A673 (cell line): ENCODE measurements around the gene KIN. TPM values are rescaled to one million over a fixed set of nuclear protein-coding genes. Genes with fewer than 3 reads are reported as not detected.

ENCODE experiments used
- BruUV-seq: library from RNA; stranded (reverse); fragments of 400-500 nt; replicated peaks from 2 replicates; lab custom pipeline; 2021; lab: Mats Ljungman, UMichigan
- CTCF ChIA-PET: fragments of 300-600 bp; sonication (Branson Sonifier 250); formaldehyde crosslinking; loops from one replicate; lab custom pipeline; 2022; ENCODE audit warnings: antibody characterized with exemption; lab: Charles Lee
- POLR2A ChIA-PET: fragments of 300-600 bp; sonication (Branson Sonifier 250); formaldehyde crosslinking; loops from one replicate; lab custom pipeline; 2022; ENCODE audit warnings: antibody characterized with exemption; ENCODE audit not compliant: low non-redundant PET; lab: Charles Lee
- DNase-seq: peaks from one replicate; pipeline ENCODE4 v3.0.0-alpha.2; 2015; ENCODE audit warnings: low spot score
- H3K27ac ChIP-seq: fragments of 200-600 bp; sonication (generic); 2 replicates; pipeline ENCODE4 v1.5.1; 2016; ENCODE audit warnings: mixed run types, low read depth, mild to moderate bottlenecking, mixed read lengths, antibody characterized with exemption, low read length; ENCODE audit not compliant: poor library complexity, severe bottlenecking
- H3K27me3 ChIP-seq: fragments of 200-600 bp; sonication (generic); replicated peaks from 2 replicates; pipeline ENCODE4 v1.6.1; 2017; ENCODE audit warnings: mixed run types, low read depth, mild to moderate bottlenecking, mixed read lengths, antibody characterized with exemption, low read length; ENCODE audit not compliant: insufficient read depth, poor library complexity
- H3K36me3 ChIP-seq: fragments of 200-600 bp; sonication (generic); 2 replicates; pipeline ENCODE4 v1.6.1; 2016; ENCODE audit warnings: mixed run types, mild to moderate bottlenecking, mixed read lengths, antibody characterized with exemption, low read length; ENCODE audit not compliant: insufficient read depth, poor library complexity, severe bottlenecking
- H3K4me1 ChIP-seq: fragments of 200-600 bp; sonication (generic); 2 replicates; pipeline ENCODE4 v1.6.1; 2017; ENCODE audit warnings: mixed run types, mild to moderate bottlenecking, mixed read lengths, antibody characterized with exemption, low read length; ENCODE audit not compliant: insufficient read depth, poor library complexity, severe bottlenecking
- H3K4me3 ChIP-seq: fragments of 200-600 bp; sonication (generic); 2 replicates; pipeline ENCODE4 v1.5.1; 2016; ENCODE audit warnings: low read depth, mixed run types, mild to moderate bottlenecking, mixed read lengths, low read length; ENCODE audit not compliant: poor library complexity, severe bottlenecking
- H3K9me3 ChIP-seq: fragments of 200-600 bp; sonication (generic); 2 replicates; pipeline ENCODE4 v1.6.1; 2016; ENCODE audit warnings: mixed run types, low read depth, mild to moderate bottlenecking, mixed read lengths, antibody characterized with exemption, low read length; ENCODE audit not compliant: poor library complexity, severe bottlenecking
- EZH2 ChIP-seq: fragments of 200-600 bp; sonication (generic); IDR thresholded peaks from 2 replicates; pipeline ENCODE4 v1.6.1; 2017; ENCODE audit warnings: borderline replicate concordance, low read depth, mild to moderate bottlenecking, mixed read lengths, antibody characterized with exemption, low read length; ENCODE audit not compliant: poor library complexity, severe bottlenecking
- intact Hi-C: fragments of 100-400 bp; cut with micrococcal nuclease; formaldehyde crosslinking; loops from one replicate; pipeline ENCODE4 v1.10.0; 2022; ENCODE audit not compliant: unreplicated experiment
- total RNA-seq: library from RNA; stranded (reverse); gene quantifications from 2 replicates; pipeline ENCODE4 v1.2.3, GENCODE V29; 2021
- TF ChIP-seq, protein P1 (sequence below): fragments of 300-800, 200-600 bp; sonication (generic); conservative IDR thresholded peaks from 2 replicates; pipeline ENCODE4 v1.5.1; 2017; ENCODE audit warnings: low read depth, mild to moderate bottlenecking, antibody characterized with exemption, low read length, moderate library complexity, mixed read lengths

KIN gene
- total RNA-seq, 1 experiment from 2014 or later: 16.3 TPM

DNA sequence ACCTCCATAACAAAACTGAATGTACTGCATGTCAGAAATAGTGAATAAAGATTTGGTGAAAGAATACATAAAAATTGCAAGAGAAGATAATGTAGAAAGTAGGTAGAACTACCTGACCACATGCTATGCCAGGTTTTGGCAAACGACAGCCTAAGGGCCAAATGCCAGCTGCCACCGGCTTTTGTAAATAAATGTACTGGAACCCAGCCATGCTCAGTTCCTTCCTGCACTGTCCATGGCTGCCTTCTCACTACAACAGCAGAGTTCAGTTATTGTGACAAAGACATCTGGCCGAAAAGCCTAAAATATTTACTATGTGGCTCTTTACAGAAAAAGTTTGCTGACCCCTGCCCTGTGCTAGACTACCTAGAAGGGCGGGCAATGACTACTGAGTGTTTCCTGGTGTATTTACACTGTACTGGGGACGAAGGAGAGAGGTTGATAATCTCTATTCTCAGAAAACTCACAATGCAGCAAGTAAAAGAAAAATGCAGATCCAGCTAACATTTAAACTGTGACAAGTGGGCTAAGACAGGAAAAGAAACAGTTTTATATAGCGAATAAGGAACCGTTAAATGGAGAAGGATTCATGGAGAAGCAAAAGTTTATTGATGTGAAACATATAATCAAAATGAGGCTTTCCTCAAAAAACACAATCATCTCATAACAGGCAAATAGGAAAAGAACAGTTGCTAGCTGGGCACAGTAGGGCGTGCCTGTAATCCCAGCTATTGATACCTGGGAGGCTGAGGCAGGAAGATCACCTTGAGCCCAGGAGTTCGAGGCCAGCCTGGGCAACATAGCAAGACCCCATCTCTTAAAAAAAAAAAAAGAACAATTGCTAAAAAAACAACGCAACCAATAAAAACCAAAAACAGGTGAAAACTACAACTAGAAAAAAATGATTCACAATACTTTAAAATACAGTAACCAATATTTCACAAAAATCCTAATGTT, 13.7 kb downstream of the KIN start:
- Histone ChIP-seq H3K27me3 (no peaks in the 10 kb centered on the region), H3K9me3 (no peaks in the 10 kb centered on the region), H3K27ac (no peak overlapping the region), H3K4me3 (no peak overlapping the region), H3K36me3 (peaks cover 54% of the 10 kb centered on the region), H3K4me1 (no peaks in the 10 kb centered on the region)
- intact Hi-C loops: no loop called here
- ChIA-PET POLR2A (no interaction called here), CTCF (no interaction called here)
- no TSS peak for BruUV-seq
- no peak for DNase-seq
- TF ChIP-seq EZH2: no peak
- TF ChIP-seq, protein P1, sequence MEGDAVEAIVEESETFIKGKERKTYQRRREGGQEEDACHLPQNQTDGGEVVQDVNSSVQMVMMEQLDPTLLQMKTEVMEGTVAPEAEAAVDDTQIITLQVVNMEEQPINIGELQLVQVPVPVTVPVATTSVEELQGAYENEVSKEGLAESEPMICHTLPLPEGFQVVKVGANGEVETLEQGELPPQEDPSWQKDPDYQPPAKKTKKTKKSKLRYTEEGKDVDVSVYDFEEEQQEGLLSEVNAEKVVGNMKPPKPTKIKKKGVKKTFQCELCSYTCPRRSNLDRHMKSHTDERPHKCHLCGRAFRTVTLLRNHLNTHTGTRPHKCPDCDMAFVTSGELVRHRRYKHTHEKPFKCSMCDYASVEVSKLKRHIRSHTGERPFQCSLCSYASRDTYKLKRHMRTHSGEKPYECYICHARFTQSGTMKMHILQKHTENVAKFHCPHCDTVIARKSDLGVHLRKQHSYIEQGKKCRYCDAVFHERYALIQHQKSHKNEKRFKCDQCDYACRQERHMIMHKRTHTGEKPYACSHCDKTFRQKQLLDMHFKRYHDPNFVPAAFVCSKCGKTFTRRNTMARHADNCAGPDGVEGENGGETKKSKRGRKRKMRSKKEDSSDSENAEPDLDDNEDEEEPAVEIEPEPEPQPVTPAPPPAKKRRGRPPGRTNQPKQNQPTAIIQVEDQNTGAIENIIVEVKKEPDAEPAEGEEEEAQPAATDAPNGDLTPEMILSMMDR: no peak

DNA sequence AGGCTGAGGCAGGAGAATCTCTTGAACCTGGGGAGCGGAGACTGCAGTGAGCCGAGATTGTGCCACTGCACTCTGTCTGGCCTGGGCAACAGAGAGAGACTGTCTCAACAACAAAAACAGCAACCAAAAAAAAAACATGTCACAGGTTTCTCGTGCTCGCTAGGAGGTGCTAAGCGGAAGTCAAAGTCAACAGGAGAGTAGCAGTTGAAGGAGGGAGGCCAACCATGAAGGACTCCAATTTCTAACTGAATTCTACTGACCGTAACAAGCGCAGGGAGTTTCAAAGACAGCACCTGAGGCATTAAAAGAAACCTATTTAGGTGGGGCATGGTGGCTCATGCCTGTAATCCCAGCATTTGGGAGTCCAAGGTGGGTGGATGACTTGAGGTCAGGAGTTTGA, 19.4 kb downstream of the KIN start:
- POLR2A ChIA-PET: no interaction called here
- intact Hi-C loops: no loop called here
- CTCF ChIA-PET: no interaction called here
- Histone ChIP-seq H3K27ac (no peak overlapping the region), H3K9me3 (no peaks in the 10 kb centered on the region), H3K36me3 (peaks cover 41% of the 10 kb centered on the region), H3K27me3 (no peaks in the 10 kb centered on the region), H3K4me3 (no peak overlapping the region), H3K4me1 (no peaks in the 10 kb centered on the region)
- no peak for DNase-seq
- TF ChIP-seq EZH2: no peak
- TF ChIP-seq, protein P1: no peak
- BruUV-seq: no TSS peak

DNA sequence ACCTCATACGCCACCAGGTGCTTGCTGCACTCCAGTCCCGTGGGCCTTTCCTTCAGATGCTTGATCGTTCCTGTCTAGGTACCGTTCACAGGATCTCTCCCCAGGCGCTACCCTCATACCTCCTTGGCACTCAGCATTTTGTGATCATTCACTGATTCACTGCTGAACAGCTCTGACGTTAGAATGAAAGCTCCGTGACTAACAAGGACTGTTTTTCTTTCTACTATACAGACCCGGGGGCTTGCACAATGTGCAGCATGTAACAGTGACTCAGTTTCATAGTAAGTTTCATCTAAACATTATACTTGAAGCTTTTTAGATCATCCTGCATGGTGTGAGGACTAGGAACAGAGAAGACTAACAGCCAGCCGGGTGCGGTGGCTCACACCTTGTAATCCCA, 20.6 kb downstream of the KIN start:
- intact Hi-C loops: no loop called here
- POLR2A ChIA-PET: no interaction called here
- H3K27me3 ChIP-seq: no peaks in the 10 kb centered on the region
- DNase-seq: no peak
- CTCF ChIA-PET: no interaction called here
- H3K27ac ChIP-seq: no peak overlapping the region
- TF ChIP-seq EZH2: no peak
- TF ChIP-seq, protein P1: no peak
- no TSS peak for BruUV-seq
- peaks cover 44% of the 10 kb centered on the region for H3K36me3 ChIP-seq
- H3K9me3 ChIP-seq: no peaks in the 10 kb centered on the region
- H3K4me1 ChIP-seq: no peaks in the 10 kb centered on the region
- H3K4me3 ChIP-seq: no peak overlapping the region
